DOHH2 (cell line): ENCODE measurements around the gene CPXM2.

Experiments used
- CTCF ChIP-seq: fragments of 200-600 bp; sonication (generic); IDR thresholded peaks from one replicate; pipeline ENCODE4 v1.5.1; 2014; ENCODE audit warnings: antibody characterized with exemption, mild to moderate bottlenecking, low read depth, low read length; ENCODE audit not compliant: poor library complexity, severe bottlenecking
- EZH2phosphoT487 ChIP-seq: fragments of 200-600 bp; sonication (generic); IDR thresholded peaks from 2 replicates; pipeline ENCODE4 v1.6.1; 2017; ENCODE audit warnings: borderline replicate concordance, mild to moderate bottlenecking, antibody characterized with exemption, low read length, moderate library complexity, mixed read lengths

GRCh38 chr10:123930340-123931001, 38.9 kb upstream of the CPXM2 start:
- TF ChIP-seq CTCF (no peak), EZH2phosphoT487 (no peak)
